T-cell (primary cell): ENCODE data around the gene SRD5A3. TPM values are rescaled to one million over a fixed set of nuclear protein-coding genes. Genes with fewer than 3 reads are reported as not detected.

Source experiments
- ATAC-seq, 4 experiments: fragments of 200-7000 bp in 3 of 4; fragments of 150-1000 bp in 1 of 4; cut with Tn5 transposase; replicated peaks in 1 of 4; 1 replicate in 3 of 4; 2 replicates in 1 of 4; pipeline ENCODE4 v1.10.0; 2021; ENCODE audit warnings: moderate library complexity in 3 of 4, mild to moderate bottlenecking in 2 of 4, moderate number of reproducible peaks in 1 of 4
- CTCF ChIA-PET, 2 donors: fragments of 300-600 bp; sonication (Branson Sonifier 250); formaldehyde crosslinking; loops; one replicate each; lab custom pipeline; 2022; ENCODE audit warnings: antibody characterized with exemption in 2 of 2; lab: Charles Lee
- POLR2A ChIA-PET, 2 donors: fragments of 300-600 bp; sonication (Branson Sonifier 250); formaldehyde crosslinking; loops; one replicate each; lab custom pipeline; 2022; ENCODE audit warnings: antibody characterized with exemption in 2 of 2; lab: Charles Lee
- DNase-seq, 35 experiments: peaks; one replicate each; pipeline versions ENCODE4 v3.0.0 to v3.0.0-alpha.2; 2013 to 2023
- H3K27ac ChIP-seq: one replicate; pipeline ENCODE4 v1.5.1; 2013; ENCODE audit warnings: low read length
- H3K27me3 ChIP-seq, 2 experiments: replicated peaks in 1 of 2; 1 replicate in 1 of 2; 2 replicates in 1 of 2; pipeline versions ENCODE4 v1.6.1 to v1.7.0; 2013; ENCODE audit warnings: low read length in 1 of 2, mixed read lengths in 1 of 2; ENCODE audit not compliant: control insufficient read depth in 2 of 2, insufficient read depth in 2 of 2; ENCODE audit errors: extremely low read depth in 1 of 2
- H3K36me3 ChIP-seq, 2 donors: 1 replicate in 1 of 2; 2 replicates in 1 of 2; pipeline versions ENCODE4 v1.6.1 to v1.7.0; 2013; ENCODE audit warnings: low read length in 1 of 2; ENCODE audit not compliant: control insufficient read depth in 2 of 2, insufficient read depth in 1 of 2; ENCODE audit errors: extremely low read depth in 1 of 2
- H3K4me1 ChIP-seq, 2 experiments: 1 replicate in 1 of 2; 2 replicates in 1 of 2; pipeline versions ENCODE4 v1.6.1 to v1.7.0; 2013; ENCODE audit warnings: low read length in 2 of 2, mixed read lengths in 1 of 2; ENCODE audit not compliant: insufficient read depth in 2 of 2, control insufficient read depth in 1 of 2; ENCODE audit errors: extremely low read depth in 1 of 2
- H3K4me3 ChIP-seq, 2 donors: 1 replicate in 1 of 2; 2 replicates in 1 of 2; pipeline versions ENCODE4 v1.5.1 to v1.7.0; 2013; ENCODE audit warnings: mild to moderate bottlenecking in 2 of 2, low read length in 1 of 2, moderate library complexity in 1 of 2; ENCODE audit not compliant: control insufficient read depth in 1 of 2; ENCODE audit errors: extremely low read depth in 1 of 2
- H3K9me3 ChIP-seq: 2 replicates; pipeline ENCODE4 v1.7.0; 2013
- H3K27ac Mint-ChIP-seq, 2 donors: one replicate each; pipeline ENCODE4 v1.8.0; 2020 to 2021; ENCODE audit warnings: mild to moderate bottlenecking in 2 of 2, mixed read lengths in 2 of 2
- H3K27me3 Mint-ChIP-seq, 2 donors: one replicate each; pipeline ENCODE4 v1.8.0; 2021 to 2022; ENCODE audit warnings: mixed read lengths in 2 of 2
- H3K36me3 Mint-ChIP-seq: one replicate; pipeline ENCODE4 v1.8.0; 2021; ENCODE audit warnings: mixed read lengths
- H3K4me1 Mint-ChIP-seq, 3 donors: one replicate each; pipeline ENCODE4 v1.8.0; 2020 to 2022; ENCODE audit warnings: mixed read lengths in 3 of 3, mild to moderate bottlenecking in 1 of 3
- H3K4me3 Mint-ChIP-seq, 3 donors: one replicate each; pipeline ENCODE4 v1.8.0; 2020 to 2022; ENCODE audit warnings: mild to moderate bottlenecking in 3 of 3, mixed read lengths in 3 of 3, moderate library complexity in 3 of 3
- H3K9me3 Mint-ChIP-seq, 3 donors: one replicate each; pipeline ENCODE4 v1.8.0; 2020 to 2022; ENCODE audit warnings: mixed read lengths in 3 of 3
- WGBS: methylation state at CpG from one replicate; pipeline ENCODE4 v1.1.5; 2013; ENCODE audit warnings: missing lambda C conversion rate; ENCODE audit not compliant: insufficient coverage; 5-methylcytosine and 5-hydroxymethylcytosine counted together
- total RNA-seq, 35 experiments: library from RNA in 6 of 35; stranded (reverse) in 6 of 35; fragments of 120-200 nt in 1 of 35; gene quantifications; one replicate each; pipeline versions ENCODE4 v1.2.1 to v1.2.4 and lab custom pipeline; 2013 to 2026

SRD5A3 gene
- total RNA-seq, 5 donors from 2014 or later (not counting 1 experiment from before 2014, with no cell fraction given), result 3.6 to 6.8 (median 4.1) TPM

DNA sequence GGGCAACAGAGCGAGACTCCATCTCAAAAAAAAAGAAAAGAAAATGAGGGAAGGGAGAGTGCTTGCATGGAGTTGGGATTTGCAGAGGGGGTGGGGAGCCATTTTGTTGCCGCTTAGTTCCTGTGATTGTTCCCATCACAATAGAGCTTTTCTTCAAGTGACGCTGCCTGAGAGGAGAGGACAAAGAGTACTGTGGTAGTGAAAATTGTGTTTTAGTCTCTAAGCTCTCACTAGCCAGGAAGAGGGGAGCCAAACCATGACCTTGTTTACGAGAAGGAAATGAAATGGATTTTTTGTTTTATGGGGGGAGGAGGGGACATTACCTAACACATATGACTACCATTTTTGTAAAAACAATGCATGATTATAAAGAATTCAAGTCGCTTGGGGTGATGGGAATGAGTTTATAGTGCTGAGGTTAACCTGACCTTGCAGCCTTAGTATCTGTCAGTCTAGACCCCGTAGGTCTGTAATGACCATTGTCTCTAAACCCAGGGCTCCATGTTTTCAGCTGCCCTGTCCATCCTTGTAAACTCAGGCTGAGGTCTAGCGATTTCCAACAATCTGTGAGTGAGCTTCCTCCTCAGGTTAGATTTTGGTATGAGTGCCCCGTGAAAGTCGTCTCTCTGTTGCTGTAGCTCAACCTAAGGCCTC, 18.8 kb downstream of the SRD5A3 start:
- Mint-ChIP-seq H3K27me3 (no peaks in the 10 kb centered on the region), H3K4me1 (no peaks in the 10 kb centered on the region), H3K9me3 (no peaks in the 10 kb centered on the region), H3K27ac (no peak overlapping the region), H3K36me3 (peaks cover 16% of the 10 kb centered on the region), H3K4me3 (no peak overlapping the region)
- ChIA-PET POLR2A (no interaction called here), CTCF (interaction anchor here in 1 of 2 donors (0.7 kb wide), 1 partner anchor 18 kb away, joined by 3 read pairs; no protein-coding TSS in a partner anchor)
- WGBS, result 95% methylated on average over 5 of the region's 9 CpGs
- no peak for ATAC-seq
- Histone ChIP-seq H3K9me3 (no peaks in the 10 kb centered on the region), H3K4me1 (no peaks in the 10 kb centered on the region), H3K27ac (no peak overlapping the region), H3K4me3 (no peak overlapping the region), H3K36me3 (peaks cover 0 to 3% of the 10 kb centered on the region in 2 donors), H3K27me3 (no peaks in the 10 kb centered on the region)
- no peak for DNase-seq

DNA sequence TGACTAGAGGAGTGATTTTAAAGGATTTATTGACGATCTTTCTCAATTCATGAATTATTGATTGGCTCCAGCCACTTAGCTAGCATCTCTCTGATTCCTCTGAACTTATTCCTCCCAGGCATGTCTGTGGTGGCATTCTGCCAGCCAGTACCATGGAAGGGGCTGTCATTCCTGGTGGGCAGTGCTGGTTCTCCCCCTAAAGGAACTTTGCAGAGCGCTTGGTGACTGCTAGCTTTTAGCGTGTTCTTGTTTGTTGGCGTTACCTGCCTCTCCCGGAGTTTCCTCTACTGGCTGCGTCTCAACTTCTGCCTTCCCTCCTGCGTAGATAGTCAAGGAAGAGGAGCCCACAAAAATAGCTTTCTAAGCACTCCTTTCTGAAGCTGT, 19.3 kb downstream of the SRD5A3 start:
- 93% methylated on average over 4 of the region's 7 CpGs for WGBS
- no peak for DNase-seq
- H3K27ac ChIP-seq, result no peak overlapping the region
- Mint-ChIP-seq H3K27me3 (no peaks in the 10 kb centered on the region), H3K9me3 (no peaks in the 10 kb centered on the region), H3K27ac (no peak overlapping the region), H3K4me3 (no peak overlapping the region), H3K36me3 (peaks cover 20% of the 10 kb centered on the region), H3K4me1 (no peaks in the 10 kb centered on the region)
- H3K36me3 ChIP-seq, result peaks cover 0 to 3% of the 10 kb centered on the region in 2 donors
- ATAC-seq, result no peak
- no peaks in the 10 kb centered on the region for H3K4me1 ChIP-seq
- H3K27me3 ChIP-seq, result no peaks in the 10 kb centered on the region
- CTCF ChIA-PET, result interaction anchor here (0.7 to 1.7 kb wide), 3 partner anchors 19 to 663 kb away, joined by 3 to 5 read pairs (median 3); partner anchors contain the start of gene SRD5A3 (in 1 of the 2)
- H3K4me3 ChIP-seq, result no peak overlapping the region
- POLR2A ChIA-PET, result no interaction called here
- H3K9me3 ChIP-seq, result no peaks in the 10 kb centered on the region

DNA sequence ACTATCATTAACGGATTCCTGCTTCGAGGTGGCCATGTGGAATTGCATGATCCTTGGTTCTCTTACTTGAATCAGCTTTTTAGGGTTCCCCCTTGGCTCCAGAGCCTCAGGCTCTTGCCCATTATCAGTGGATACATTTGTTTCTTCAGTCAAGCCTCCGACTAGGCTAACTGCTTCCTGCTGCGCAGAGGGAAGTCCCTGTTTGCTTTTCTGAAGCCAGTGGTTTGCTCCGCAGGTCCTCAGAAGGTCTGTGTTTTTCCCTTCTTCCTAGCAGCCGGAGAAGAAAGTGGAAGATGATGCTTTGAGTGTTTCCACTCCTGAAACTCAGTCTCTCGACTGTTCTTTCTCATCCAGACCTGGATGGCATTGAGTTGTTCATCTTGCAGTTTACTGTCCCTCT, 20.6 kb downstream of the SRD5A3 start:
- no peak overlapping the region for H3K4me3 ChIP-seq
- H3K9me3 ChIP-seq, result no peaks in the 10 kb centered on the region
- Mint-ChIP-seq H3K4me3 (no peak overlapping the region), H3K4me1 (no peaks in the 10 kb centered on the region), H3K9me3 (no peaks in the 10 kb centered on the region), H3K36me3 (peaks cover 20% of the 10 kb centered on the region), H3K27me3 (no peaks in the 10 kb centered on the region), H3K27ac (no peak overlapping the region)
- H3K4me1 ChIP-seq, result no peaks in the 10 kb centered on the region
- DNase-seq (no peak), ATAC-seq (no peak)
- 84% methylated on average over 6 of the region's 7 CpGs for WGBS
- no peak overlapping the region for H3K27ac ChIP-seq
- peaks cover 0 to 3% of the 10 kb centered on the region in 2 donors for H3K36me3 ChIP-seq
- ChIA-PET CTCF (interaction anchor here in 1 of 2 donors (1.7 kb wide), 1 partner anchor 21 kb away, joined by 5 read pairs; the partner anchor contains the start of gene SRD5A3), POLR2A (no interaction called here)
- no peaks in the 10 kb centered on the region for H3K27me3 ChIP-seq

DNA sequence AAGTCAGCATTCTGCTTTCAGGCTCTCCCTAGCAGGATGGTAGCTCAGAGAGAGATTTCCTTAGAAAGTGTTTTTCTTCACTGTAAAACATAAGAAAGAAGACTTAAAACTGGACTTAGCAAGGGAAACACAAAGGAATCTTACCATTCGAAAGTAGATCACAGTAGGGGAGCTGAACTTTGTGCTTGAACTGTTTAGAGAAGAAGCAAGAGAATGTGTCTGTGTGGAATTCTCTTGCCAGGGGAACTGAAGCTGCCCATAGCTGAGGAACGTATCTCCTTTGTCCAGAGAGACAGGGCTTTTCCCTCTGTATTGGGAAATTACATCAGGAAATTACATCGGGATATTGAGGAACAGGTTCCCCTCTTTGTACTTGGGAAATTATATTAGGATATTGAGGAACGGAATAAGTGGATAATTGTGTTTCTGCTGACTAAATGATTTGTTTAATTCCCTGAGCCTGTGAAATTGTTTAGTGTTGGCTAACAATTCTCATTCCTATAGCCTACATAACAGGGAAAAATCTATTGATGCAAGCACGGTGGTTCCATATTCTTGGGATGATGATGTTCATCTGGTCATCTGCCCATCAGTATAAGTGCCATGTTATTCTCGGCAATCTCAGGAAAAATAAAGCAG, 21.2 kb downstream of the SRD5A3 start:
- no peak for DNase-seq
- H3K36me3 Mint-ChIP-seq, result peaks cover 20% of the 10 kb centered on the region
- H3K27ac ChIP-seq, result no peak overlapping the region
- H3K9me3 ChIP-seq, result no peaks in the 10 kb centered on the region
- H3K27me3 ChIP-seq, result no peaks in the 10 kb centered on the region
- H3K4me1 Mint-ChIP-seq, result no peaks in the 10 kb centered on the region
- POLR2A ChIA-PET, result no interaction called here
- H3K4me3 Mint-ChIP-seq, result no peak overlapping the region
- peaks cover 0 to 3% of the 10 kb centered on the region in 2 donors for H3K36me3 ChIP-seq
- CTCF ChIA-PET, result interaction anchor here (0.7 to 1.7 kb wide), 2 partner anchors 22 to 269 kb away, joined by 3 to 5 read pairs; partner anchors contain the start of gene SRD5A3 (in 1 of the 2)
- no peak overlapping the region for H3K27ac Mint-ChIP-seq
- H3K9me3 Mint-ChIP-seq, result no peaks in the 10 kb centered on the region
- H3K4me1 ChIP-seq, result no peaks in the 10 kb centered on the region
- ATAC-seq, result no peak
- H3K4me3 ChIP-seq, result no peak overlapping the region
- WGBS, result 94% methylated on average over 2 of the region's 6 CpGs
- H3K27me3 Mint-ChIP-seq, result no peaks in the 10 kb centered on the region

DNA sequence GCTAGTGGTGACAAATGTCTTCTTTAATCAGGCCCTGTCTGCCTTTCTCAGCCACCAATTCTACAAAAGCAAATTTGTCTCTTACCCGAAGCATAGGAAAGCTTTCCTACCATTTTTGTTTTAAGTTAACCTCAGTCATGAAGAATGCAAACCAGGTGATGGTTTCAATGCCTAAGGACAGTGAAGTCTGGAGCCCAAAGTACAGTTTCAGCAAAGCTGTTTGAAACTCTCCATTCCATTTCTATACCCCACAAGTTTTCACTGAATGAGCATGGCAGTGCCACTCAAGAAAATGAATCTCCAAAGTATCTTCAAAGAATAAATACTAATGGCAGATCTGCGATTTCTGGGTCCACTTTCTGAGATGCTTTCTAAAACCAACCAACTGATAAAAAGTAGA, 23.9 kb downstream of the SRD5A3 start:
- no peak overlapping the region for H3K4me3 Mint-ChIP-seq
- Histone ChIP-seq H3K27me3 (no peaks in the 10 kb centered on the region), H3K4me3 (no peak overlapping the region), H3K4me1 (no peaks in the 10 kb centered on the region), H3K36me3 (no peaks in the 10 kb centered on the region), H3K9me3 (no peaks in the 10 kb centered on the region), H3K27ac (no peak overlapping the region)
- no peaks in the 10 kb centered on the region for H3K9me3 Mint-ChIP-seq
- peaks cover 15% of the 10 kb centered on the region for H3K36me3 Mint-ChIP-seq
- no peak for ATAC-seq
- H3K27me3 Mint-ChIP-seq, result no peaks in the 10 kb centered on the region
- ChIA-PET POLR2A (interaction anchor here in 1 of 2 donors (0.6 kb wide), 1 partner anchor 165 kb away, joined by 4 read pairs; no protein-coding TSS in a partner anchor), CTCF (no interaction called here)
- no peak for DNase-seq
- WGBS, result 100% methylated on average over 2 of the region's 2 CpGs
- no peaks in the 10 kb centered on the region for H3K4me1 Mint-ChIP-seq
- H3K27ac Mint-ChIP-seq, result no peak overlapping the region

DNA sequence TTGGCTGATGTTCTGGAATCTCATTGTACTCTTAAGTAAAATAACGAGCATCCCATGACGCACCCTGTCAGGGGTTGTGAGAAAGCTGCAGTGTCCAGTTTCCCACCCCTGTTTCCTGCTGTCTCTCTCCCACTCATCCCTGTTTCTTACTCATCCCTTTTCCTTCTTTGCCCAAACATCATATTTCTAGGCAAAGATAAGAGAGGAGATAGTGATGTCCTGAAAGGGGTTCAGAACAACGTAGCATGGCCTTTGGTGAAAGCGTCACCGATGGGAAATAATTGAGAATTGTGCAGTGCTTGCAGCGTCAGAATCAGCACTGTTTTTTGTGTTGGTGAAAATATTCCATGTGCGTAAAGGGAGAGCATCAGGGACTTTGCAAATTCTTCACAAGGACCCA, 26.2 kb downstream of the SRD5A3 start:
- Mint-ChIP-seq H3K9me3 (no peaks in the 10 kb centered on the region), H3K27me3 (no peaks in the 10 kb centered on the region), H3K4me1 (no peaks in the 10 kb centered on the region), H3K4me3 (no peak overlapping the region), H3K36me3 (peaks cover 10% of the 10 kb centered on the region), H3K27ac (no peak overlapping the region)
- ChIA-PET POLR2A (no interaction called here), CTCF (no interaction called here)
- H3K36me3 ChIP-seq, result no peaks in the 10 kb centered on the region
- H3K4me1 ChIP-seq, result no peaks in the 10 kb centered on the region
- ATAC-seq, result no peak
- DNase-seq, result no peak
- H3K27me3 ChIP-seq, result no peaks in the 10 kb centered on the region
- WGBS, result 96% methylated on average over 4 of the region's 7 CpGs
- no peak overlapping the region for H3K27ac ChIP-seq
- no peaks in the 10 kb centered on the region for H3K9me3 ChIP-seq
- no peak overlapping the region for H3K4me3 ChIP-seq
